Posterior vena cava (tissue), 2 donors: ENCODE data around the gene FANCF. TPM values are rescaled to one million over a fixed set of nuclear protein-coding genes. Genes with fewer than 3 reads are reported as not detected.
A peak's percentile ranks its signal among the peaks of the same experiment; 100 is the strongest.
"Not testable (repeated sequence)": the region's sequence is repeated elsewhere in the genome, so short reads cannot be mapped to it uniquely, and the experiment has no call there.

Experiments used
- DNase-seq: peaks from one replicate; pipeline ENCODE4 v3.0.0-alpha.2; 2020; ENCODE audit warnings: low spot score
- intact Hi-C, 2 donors: fragments of 100-400 bp; cut with DNase I; formaldehyde crosslinking; loops; one replicate each; pipeline versions ENCODE4 v1.14.1 to v1.14.2; 2022 to 2023
- long read RNA-seq, 2 donors: library from polyadenylated mRNA; unstranded; transcript quantifications; one replicate each; pipeline ENCODE4 v2.0.0, GENCODE V29; 2020 to 2021
- total RNA-seq, 2 donors: library from RNA; stranded (reverse); fragmentation: NEBNext Ultra II Directional; extraction: Animal tissue kit (Norgen Biotek cat#: 25700); gene quantifications; one replicate each; pipeline ENCODE4 v1.2.1, GENCODE V29; 2021
- donor health status: DM: yes; HTN: yes; CAD: no.
- donor health status: DM: yes; HTN: yes; CAD: no.

FANCF gene
- total RNA-seq, result 1 to 10 TPM; 5.1 to 5.6 TPM
- long read RNA-seq, donor 1, transcript FANCF-201 (1 exons, 2,952 nt), result major isoform, 12 of 12 reads
- long read RNA-seq, donor 1, partial matches to known transcripts, result 0 of 12 reads
- long read RNA-seq, donor 1, other reads (novel, unspliced or antisense), result 0 of 12 reads
- long read RNA-seq, donor 2, transcript FANCF-201 (1 exons, 2,952 nt), result major isoform, 22 of 22 reads
- long read RNA-seq, donor 2, partial matches to known transcripts, result 0 of 22 reads
- long read RNA-seq, donor 2, other reads (novel, unspliced or antisense), result 0 of 22 reads

- peak; percentile 96 for DNase-seq
- intact Hi-C loops, result no loop called here
Observed at GRCh38 chr11:22625448-22626287, at the start of gene FANCF. FANCF (minus strand) TSS chr11:22625823; CDS start chr11:22625810, 13 bp downstream.

GRCh38 chr11:22674470-22675439 lies 49.1 kb upstream of the FANCF start:
- intact Hi-C loops, result no loop called here
- DNase-seq, result no peak

GRCh38 chr11:22671751-22672150 lies 46.1 kb upstream of the FANCF start:
- intact Hi-C loops, result no loop called here
- no peak for DNase-seq

- no peak for DNase-seq
- intact Hi-C loops, result no loop called here
Observed at GRCh38 chr11:22670830-22671229, 45.2 kb upstream of the FANCF start.

GRCh38 chr11:22669368-22669767 lies 43.7 kb upstream of the FANCF start:
- intact Hi-C loops, result no loop called here

GRCh38 chr11:22668005-22668796 lies 42.6 kb upstream of the FANCF start:
- intact Hi-C loops, result no loop called here
- no peak for DNase-seq

More at GRCh38 chr11:22669368-22669767, 43.7 kb upstream of the FANCF start:
- DNase-seq, result no peak

GRCh38 chr11:22666688-22667439 lies 41.2 kb upstream of the FANCF start:
- peak; percentile 72 for DNase-seq
- intact Hi-C loops, result no loop called here

GRCh38 chr11:22666325-22666687 lies 40.7 kb upstream of the FANCF start, which contains the start of gene GAS2:
GAS2 (plus strand) TSS chr11:22666611; CDS start chr11:22674870, 8,259 bp downstream.
- intact Hi-C loops, result no loop called here
- DNase-seq, result no peak

GRCh38 chr11:22659783-22660182 lies 34.2 kb upstream of the FANCF start:
- intact Hi-C loops, result no loop called here
- no peak for DNase-seq

GRCh38 chr11:22657101-22657694 lies 31.6 kb upstream of the FANCF start:
- intact Hi-C loops, result no loop called here
- no peak for DNase-seq

- no peak for DNase-seq
- intact Hi-C loops, result no loop called here
Observed at GRCh38 chr11:22656130-22656529, 30.5 kb upstream of the FANCF start.

GRCh38 chr11:22652346-22652745 lies 26.7 kb upstream of the FANCF start:
- intact Hi-C loops, result not testable (repeated sequence)
- peak; percentile 49 for DNase-seq

- intact Hi-C loops, result no loop called here
- no peak for DNase-seq
Observed at GRCh38 chr11:22641559-22641958, 15.9 kb upstream of the FANCF start.

- DNase-seq, result no peak
- intact Hi-C loops, result no loop called here
Observed at GRCh38 chr11:22640862-22641261, 15.2 kb upstream of the FANCF start.

GRCh38 chr11:22635689-22636088 lies 10.1 kb upstream of the FANCF start:
- no peak for DNase-seq
- intact Hi-C loops, result no loop called here

- DNase-seq, result no peak
- intact Hi-C loops, result no loop called here
Observed at GRCh38 chr11:22634897-22635629, 9.4 kb upstream of the FANCF start.

- no peak for DNase-seq
- intact Hi-C loops, result no loop called here
Observed at GRCh38 chr11:22633354-22633902, 7.8 kb upstream of the FANCF start.
